Measurements from ENCODE around the gene RASSF5. TPM values are rescaled to one million over a fixed set of nuclear protein-coding genes. Genes with fewer than 3 reads are reported as not detected.
A peak's percentile ranks its signal among the peaks of the same experiment; 100 is the strongest.

RASSF5 gene
- total and polyA plus RNA-seq, 2 of the 13 experiments (the other 11 are each of a cell fraction or from before 2014, with no cell fraction given), result 0.18 to 0.40 TPM

GRCh38 chr1:206634365-206635079 lies 127.2 kb downstream of the RASSF5 start (continued):
- TF ChIP-seq FOXP4 (CRISPR knock-in tag; IDR thresholded peaks at IDR 0.05), result no peak
- TF ChIP-seq SIX1 (CRISPR knock-in tag; IDR thresholded peaks at IDR 0.05; ENCODE audit: borderline replicate concordance), result no peak
- no peak for TF ChIP-seq ZNF879 (CRISPR knock-in tag; IDR thresholded peaks at IDR 0.05)
- TF ChIP-seq SRSF9 (IDR thresholded peaks at IDR 0.05; ENCODE audit: borderline replicate concordance, insufficient read depth, low read depth, low read length, poor library complexity, severe bottlenecking), result no peak
- TF ChIP-seq ZNF7 (CRISPR knock-in tag; IDR thresholded peaks at IDR 0.05), result no peak
- TF ChIP-seq CTCF (CRISPR knock-in tag; IDR thresholded peaks at IDR 0.05), result peak; percentile 83
- peak; percentile 16; the same call in 1 of the 2 replicates for TF ChIP-seq ZBTB8A (CRISPR knock-in tag; IDR thresholded peaks at IDR 0.05; ENCODE audit: borderline replicate concordance, low read depth)
- TF ChIP-seq TBP (CRISPR knock-in tag; IDR thresholded peaks at IDR 0.05), result no peak
- no peak for TF ChIP-seq ZNF10 (CRISPR knock-in tag; IDR thresholded peaks at IDR 0.05; ENCODE audit: borderline replicate concordance, low read depth)
- no peak for TF ChIP-seq ZNF788 (CRISPR knock-in tag; IDR thresholded peaks at IDR 0.05; ENCODE audit: borderline replicate concordance)
- no peak for TF ChIP-seq ZNF674 (CRISPR knock-in tag; IDR thresholded peaks at IDR 0.05; ENCODE audit: low read depth)
- TF ChIP-seq PREB (CRISPR knock-in tag; IDR thresholded peaks at IDR 0.05), result no peak
- no peak for TF ChIP-seq CCDC6 (CRISPR knock-in tag; IDR thresholded peaks at IDR 0.05)
- no peak for TF ChIP-seq JUN (CRISPR knock-in tag; IDR thresholded peaks at IDR 0.05)
- no peak for TF ChIP-seq ZNF275 (CRISPR knock-in tag; IDR thresholded peaks at IDR 0.05; ENCODE audit: borderline replicate concordance)
- no peak for TF ChIP-seq PRDM10 (CRISPR knock-in tag; IDR thresholded peaks at IDR 0.05; ENCODE audit: low read depth)
- no peak for TF ChIP-seq ZNF747 (CRISPR knock-in tag; IDR thresholded peaks at IDR 0.05; ENCODE audit: borderline replicate concordance)
- 0 out of 2 replicates have a peak, but pooled peaks have one; percentile 17 for TF ChIP-seq NCOA2 (CRISPR knock-in tag; IDR thresholded peaks at IDR 0.05)
- TF ChIP-seq XRCC5 (optimal IDR thresholded peaks at IDR 0.05; ENCODE audit: low read length), result peak; percentile 29
